Heart left ventricle (tissue), 13 donors: ENCODE data around the gene SPATA31D3.

ENCODE experiments used
- POLR2A ChIP-seq, 2 donors: fragments of 450-650 bp; IDR thresholded peaks; one replicate each; pipeline ENCODE4 v1.6.1; 2017; ENCODE audit warnings: antibody characterized with exemption in 2 of 2, mild to moderate bottlenecking in 2 of 2, moderate library complexity in 2 of 2
- TF ChIP-seq, protein P1 (sequence below), 12 donors: fragments of 200-600 bp; sonication (generic) in 4 of 12; IDR thresholded peaks; one replicate each; pipeline versions ENCODE4 v1.5.0 to v1.8.0; 2018 to 2022; ENCODE audit warnings: antibody characterized with exemption in 12 of 12, mild to moderate bottlenecking in 5 of 12
- donor health status: ischemic (EF 13 %, LVEDD 7.1; RV severe dilation, severe dysfunction).
- donor health status: DM: no; HTN: yes; CAD: no.
- donor health status: DM: no; HTN: no; CAD: no.
- donor health status: ischemic (EF 25% LVEDD 6.9; RV normal size, moderate dysfunction).
- donor health status: ischemic (EF 25% LVEDD 5.7; RV mildly dilated, moderate dysfunction).
- donor health status: ischemic (EF 35%, LVEDD 5.7; RV mildly dilated, moderate dysfunction).
- donor health status: nonischemic (EF 11% LVEDD 7.7; RV severe dilation, severe dysfunction).
- donor health status: DM: yes; HTN: yes; CAD: no.
- donor health status: PGD.
- donor health status: ischemic (EF 29% LVEDD 5.4; RV normal size, mild dysfunction).
- donor health status: nonischemic (EF 23%, LVEDD 6.1; RV moderate dilation, normal function).

DNA sequence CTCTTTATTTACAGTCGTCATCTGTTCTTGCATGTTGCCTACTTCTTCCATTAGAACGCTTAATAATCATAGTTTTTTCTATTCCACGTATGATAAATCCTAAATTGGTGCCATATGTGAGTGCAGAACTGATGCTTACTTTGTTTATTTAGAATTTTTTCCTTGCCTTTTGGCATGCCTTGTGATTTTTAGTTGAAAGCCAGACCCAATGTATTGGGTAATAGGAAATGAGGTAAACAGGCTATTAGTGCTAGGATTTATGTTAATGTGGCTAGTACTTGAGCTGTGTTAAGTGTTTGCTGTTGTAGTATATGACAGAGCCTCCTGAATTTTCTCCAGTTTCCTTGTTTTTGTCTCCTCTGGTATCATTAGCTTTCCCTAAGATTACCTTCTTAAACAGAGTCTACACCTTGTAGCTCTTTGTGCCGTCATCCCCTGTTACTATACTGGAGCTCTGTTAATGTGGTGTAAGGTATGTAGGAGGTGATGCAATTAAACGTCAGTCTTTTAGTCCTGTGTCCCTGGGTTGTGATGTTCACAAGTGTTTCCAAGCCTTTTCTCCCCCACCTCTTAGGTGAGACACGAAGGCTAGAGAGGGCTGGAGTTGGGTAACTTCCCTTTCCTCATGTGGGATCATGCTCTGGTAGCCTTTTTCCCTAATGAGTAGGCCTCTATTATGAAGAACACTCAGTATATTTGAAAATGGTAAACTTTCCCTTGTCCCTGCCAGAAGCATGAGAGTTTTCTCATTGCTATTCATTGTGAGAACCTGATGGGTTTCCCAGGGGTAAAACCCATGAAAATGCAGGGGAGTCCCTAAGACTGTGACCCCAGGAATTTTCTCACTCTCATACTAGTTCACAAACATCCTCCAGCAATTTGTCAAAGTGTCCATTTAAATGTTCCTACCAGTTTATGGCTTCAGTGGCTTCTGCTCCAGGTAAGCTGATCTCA, 21.2 kb downstream of the SPATA31D3 start:
- TF ChIP-seq, protein P1, sequence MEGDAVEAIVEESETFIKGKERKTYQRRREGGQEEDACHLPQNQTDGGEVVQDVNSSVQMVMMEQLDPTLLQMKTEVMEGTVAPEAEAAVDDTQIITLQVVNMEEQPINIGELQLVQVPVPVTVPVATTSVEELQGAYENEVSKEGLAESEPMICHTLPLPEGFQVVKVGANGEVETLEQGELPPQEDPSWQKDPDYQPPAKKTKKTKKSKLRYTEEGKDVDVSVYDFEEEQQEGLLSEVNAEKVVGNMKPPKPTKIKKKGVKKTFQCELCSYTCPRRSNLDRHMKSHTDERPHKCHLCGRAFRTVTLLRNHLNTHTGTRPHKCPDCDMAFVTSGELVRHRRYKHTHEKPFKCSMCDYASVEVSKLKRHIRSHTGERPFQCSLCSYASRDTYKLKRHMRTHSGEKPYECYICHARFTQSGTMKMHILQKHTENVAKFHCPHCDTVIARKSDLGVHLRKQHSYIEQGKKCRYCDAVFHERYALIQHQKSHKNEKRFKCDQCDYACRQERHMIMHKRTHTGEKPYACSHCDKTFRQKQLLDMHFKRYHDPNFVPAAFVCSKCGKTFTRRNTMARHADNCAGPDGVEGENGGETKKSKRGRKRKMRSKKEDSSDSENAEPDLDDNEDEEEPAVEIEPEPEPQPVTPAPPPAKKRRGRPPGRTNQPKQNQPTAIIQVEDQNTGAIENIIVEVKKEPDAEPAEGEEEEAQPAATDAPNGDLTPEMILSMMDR (IDR thresholded peaks at IDR 0.05), result no peak
- no peak for TF ChIP-seq POLR2A (IDR thresholded peaks at IDR 0.05)
